ENCODE data around the gene RAP2A.
A peak's percentile ranks its signal among the peaks of the same experiment; 100 is the strongest.

The RAP2A gene

GRCh38 chr13:97429681-97430081 is 4.3 kb upstream of the RAP2A start:
- Histone ChIP-seq H3K79me2 (ENCODE audit: insufficient read depth, low read length) (peaks cover 17% of the 10 kb centered on the region), H3K9me2 (replicated peaks; ENCODE audit: low read depth, low read length) (no peaks in the 10 kb centered on the region), H3K36me3 (ENCODE audit: insufficient read depth, low read length) (no peaks in the 10 kb centered on the region), H3F3A (ENCODE audit: low read depth) (peaks cover 2% of the 10 kb centered on the region; the same call in 1 of the 2 replicates), H4K20me1 (ENCODE audit: insufficient read depth, low read length, poor library complexity, severe bottlenecking) (peaks cover under 1% of the 10 kb centered on the region), H3K27me3 (ENCODE audit: insufficient read depth, low read length, poor library complexity, severe bottlenecking) (no peaks in the 10 kb centered on the region), H3K4me3 (ENCODE audit: low read length, poor library complexity, severe bottlenecking) (peak overlapping the region; percentile 88), H3K4me2 (ENCODE audit: low read depth, low read length, poor library complexity, severe bottlenecking) (peak overlapping the region; percentile 85), H3K4me1 (ENCODE audit: insufficient read depth, low read length, poor library complexity, severe bottlenecking) (peaks cover 38% of the 10 kb centered on the region), H3K9me3 (ENCODE audit: insufficient read depth, low read depth, low read length) (no peaks in the 10 kb centered on the region), H3K9ac (ENCODE audit: low read depth, low read length, poor library complexity, severe bottlenecking) (peak overlapping the region; percentile 76), H2AFZ (ENCODE audit: low read length) (no peak overlapping the region)
- no peak for TF ChIP-seq CTCF (conservative IDR thresholded peaks at IDR 0.05; ENCODE audit: low read length)
- no peak for TF ChIP-seq EZH2phosphoT487 (IDR thresholded peaks at IDR 0.05; ENCODE audit: borderline replicate concordance)

GRCh38 chr13:97430296-97430695 is 3.7 kb upstream of the RAP2A start:
- Histone ChIP-seq H3K4me3 (ENCODE audit: low read length, poor library complexity, severe bottlenecking) (peak overlapping the region; percentile 88), H3F3A (ENCODE audit: low read depth) (peaks cover 2% of the 10 kb centered on the region; the same call in 1 of the 2 replicates), H3K4me2 (ENCODE audit: low read depth, low read length, poor library complexity, severe bottlenecking) (peak overlapping the region; percentile 85), H3K4me1 (ENCODE audit: insufficient read depth, low read length, poor library complexity, severe bottlenecking) (peaks cover 43% of the 10 kb centered on the region), H3K79me2 (ENCODE audit: insufficient read depth, low read length) (peaks cover 23% of the 10 kb centered on the region), H3K9ac (ENCODE audit: low read depth, low read length, poor library complexity, severe bottlenecking) (peak overlapping the region; percentile 76), H3K36me3 (ENCODE audit: insufficient read depth, low read length) (no peaks in the 10 kb centered on the region), H2AFZ (ENCODE audit: low read length) (no peak overlapping the region), H3K27me3 (ENCODE audit: insufficient read depth, low read length, poor library complexity, severe bottlenecking) (no peaks in the 10 kb centered on the region), H3K9me3 (ENCODE audit: insufficient read depth, low read depth, low read length) (no peaks in the 10 kb centered on the region), H4K20me1 (ENCODE audit: insufficient read depth, low read length, poor library complexity, severe bottlenecking) (peaks cover 4% of the 10 kb centered on the region), H3K9me2 (replicated peaks; ENCODE audit: low read depth, low read length) (no peaks in the 10 kb centered on the region)
- TF ChIP-seq CTCF (conservative IDR thresholded peaks at IDR 0.05; ENCODE audit: low read length), result no peak
- no peak for TF ChIP-seq EZH2phosphoT487 (IDR thresholded peaks at IDR 0.05; ENCODE audit: borderline replicate concordance)

- Histone ChIP-seq H3K9me3 (ENCODE audit: insufficient read depth, low read depth, low read length) (no peaks in the 10 kb centered on the region), H2AFZ (ENCODE audit: low read length) (no peak overlapping the region), H3K4me2 (ENCODE audit: low read depth, low read length, poor library complexity, severe bottlenecking) (peak overlapping the region; percentile 85), H4K20me1 (ENCODE audit: insufficient read depth, low read length, poor library complexity, severe bottlenecking) (peaks cover 13% of the 10 kb centered on the region), H3K4me3 (ENCODE audit: low read length, poor library complexity, severe bottlenecking) (peak overlapping the region; percentile 88), H3K4me1 (ENCODE audit: insufficient read depth, low read length, poor library complexity, severe bottlenecking) (peaks cover 52% of the 10 kb centered on the region), H3K9ac (ENCODE audit: low read depth, low read length, poor library complexity, severe bottlenecking) (peak overlapping the region; percentile 76), H3K36me3 (ENCODE audit: insufficient read depth, low read length) (no peaks in the 10 kb centered on the region), H3F3A (ENCODE audit: low read depth) (peaks cover 2% of the 10 kb centered on the region; the same call in 1 of the 2 replicates), H3K9me2 (replicated peaks; ENCODE audit: low read depth, low read length) (no peaks in the 10 kb centered on the region), H3K79me2 (ENCODE audit: insufficient read depth, low read length) (peaks cover 32% of the 10 kb centered on the region), H3K27me3 (ENCODE audit: insufficient read depth, low read length, poor library complexity, severe bottlenecking) (no peaks in the 10 kb centered on the region)
- TF ChIP-seq CTCF (conservative IDR thresholded peaks at IDR 0.05; ENCODE audit: low read length), result no peak
Observed at GRCh38 chr13:97431171-97431764, 2.7 kb upstream of the RAP2A start.
